IMR-90 (cell line): Measurements from ENCODE around the gene GPR137.
A peak's percentile ranks its signal among the peaks of the same experiment; 100 is the strongest.

Experiments used
- BHLHE40 ChIP-seq: fragments of 150-350 bp; IDR thresholded peaks from 2 replicates; pipeline ENCODE4 v1.6.1; 2016; ENCODE audit warnings: mild to moderate bottlenecking, low read depth, low read length
- CTCF ChIP-seq: conservative IDR thresholded peaks from 2 replicates; pipeline ENCODE4 v1.5.1; 2012; ENCODE audit warnings: mild to moderate bottlenecking, low read depth, low read length, improper control_type of control experiment
- NFE2L2 ChIP-seq: fragments of 150-350 bp; IDR thresholded peaks from 2 replicates; pipeline ENCODE4 v1.6.1; 2016; ENCODE audit warnings: low read depth, mild to moderate bottlenecking, low read length
- POLR2A ChIP-seq: IDR thresholded peaks from 2 replicates; pipeline ENCODE4 v1.6.1; 2012; ENCODE audit warnings: mild to moderate bottlenecking, low read depth, low read length
- RCOR1 ChIP-seq: IDR thresholded peaks from 2 replicates; pipeline ENCODE4 v1.6.1; 2012; ENCODE audit warnings: mild to moderate bottlenecking, low read length, improper control_type of control experiment; ENCODE audit not compliant: insufficient replicate concordance
- SMC3 ChIP-seq: fragments of 150-350 bp; IDR thresholded peaks from 2 replicates; pipeline ENCODE4 v1.6.1; 2016; ENCODE audit warnings: low read depth, mild to moderate bottlenecking, antibody characterized with exemption, low read length, moderate library complexity
- USF2 ChIP-seq: fragments of 150-350 bp; IDR thresholded peaks from 2 replicates; pipeline ENCODE4 v1.6.1; 2017; ENCODE audit warnings: mild to moderate bottlenecking, antibody characterized with exemption, low read length, low read depth

DNA sequence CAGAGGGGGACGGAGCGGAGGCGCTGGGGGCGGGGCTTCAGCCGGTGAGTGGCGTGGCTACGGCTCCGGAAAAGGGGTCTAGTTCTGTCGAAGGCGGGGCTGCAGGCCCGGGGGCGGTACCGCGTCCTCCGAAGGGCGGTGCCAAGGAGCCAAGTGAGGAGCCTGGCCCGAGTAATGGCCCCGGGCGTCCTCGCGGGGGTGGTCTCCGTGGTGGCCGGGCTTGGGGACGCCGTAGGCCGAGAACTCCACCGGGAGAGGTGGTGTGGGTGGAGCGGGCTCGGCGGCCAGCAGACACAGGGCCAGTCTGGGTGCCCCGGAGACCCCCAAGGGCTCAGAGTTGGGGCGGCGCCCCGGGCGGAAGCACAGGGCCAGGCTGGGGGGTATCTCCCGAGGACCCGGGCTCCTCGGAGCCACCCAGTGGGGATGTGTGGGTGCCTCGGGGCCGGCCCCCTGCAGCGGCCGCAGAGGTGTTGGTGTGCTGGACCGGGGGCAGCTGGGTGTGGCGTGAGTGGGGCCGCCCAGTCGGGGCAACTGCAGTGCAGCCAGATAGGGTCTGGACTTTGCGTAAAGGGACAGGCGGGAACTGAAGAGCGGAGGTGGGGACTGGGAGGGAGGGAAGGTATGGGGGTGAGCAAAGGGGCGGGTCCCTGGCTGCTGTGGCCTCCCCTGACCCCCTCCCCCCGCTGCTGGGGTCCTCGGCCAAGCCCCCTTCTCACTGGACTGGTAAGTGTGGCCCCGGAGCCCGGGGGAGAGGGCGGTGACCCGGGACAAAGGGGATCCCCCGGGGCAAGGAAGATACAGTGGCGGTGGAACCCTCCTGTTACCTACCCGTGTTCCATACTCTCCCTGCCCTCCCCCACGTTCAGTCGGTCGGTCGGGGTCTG, 43.9 kb upstream of the GPR137 start:
- TF ChIP-seq CTCF (no peak), POLR2A (0 out of 2 replicates have a peak, but pooled peaks have one; percentile 2), BHLHE40 (no peak), SMC3 (no peak), RCOR1 (no peak), USF2 (no peak), NFE2L2 (no peak)
